ENCODE measurements around the gene FARP2.

DNA sequence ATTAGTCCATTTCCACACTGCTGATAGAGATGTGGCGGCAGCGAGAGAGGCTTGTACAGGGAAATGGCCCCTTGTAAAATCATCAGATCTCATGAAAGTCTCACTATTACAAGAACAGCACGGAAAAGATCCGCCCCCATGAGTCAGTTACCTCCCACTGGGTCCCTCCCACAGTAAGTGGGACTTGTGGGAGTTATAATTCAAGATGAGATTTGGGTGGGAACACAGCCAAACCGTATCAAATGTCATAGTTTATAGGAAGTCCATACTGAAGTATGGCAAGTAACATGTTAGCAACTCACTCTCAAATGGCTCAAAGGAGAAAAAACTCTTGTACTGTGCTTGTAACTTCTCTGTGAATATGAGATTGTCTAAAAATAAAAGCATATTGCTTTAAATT, 56.1 kb downstream of the FARP2 start:
- TF ChIP-seq, protein P1, sequence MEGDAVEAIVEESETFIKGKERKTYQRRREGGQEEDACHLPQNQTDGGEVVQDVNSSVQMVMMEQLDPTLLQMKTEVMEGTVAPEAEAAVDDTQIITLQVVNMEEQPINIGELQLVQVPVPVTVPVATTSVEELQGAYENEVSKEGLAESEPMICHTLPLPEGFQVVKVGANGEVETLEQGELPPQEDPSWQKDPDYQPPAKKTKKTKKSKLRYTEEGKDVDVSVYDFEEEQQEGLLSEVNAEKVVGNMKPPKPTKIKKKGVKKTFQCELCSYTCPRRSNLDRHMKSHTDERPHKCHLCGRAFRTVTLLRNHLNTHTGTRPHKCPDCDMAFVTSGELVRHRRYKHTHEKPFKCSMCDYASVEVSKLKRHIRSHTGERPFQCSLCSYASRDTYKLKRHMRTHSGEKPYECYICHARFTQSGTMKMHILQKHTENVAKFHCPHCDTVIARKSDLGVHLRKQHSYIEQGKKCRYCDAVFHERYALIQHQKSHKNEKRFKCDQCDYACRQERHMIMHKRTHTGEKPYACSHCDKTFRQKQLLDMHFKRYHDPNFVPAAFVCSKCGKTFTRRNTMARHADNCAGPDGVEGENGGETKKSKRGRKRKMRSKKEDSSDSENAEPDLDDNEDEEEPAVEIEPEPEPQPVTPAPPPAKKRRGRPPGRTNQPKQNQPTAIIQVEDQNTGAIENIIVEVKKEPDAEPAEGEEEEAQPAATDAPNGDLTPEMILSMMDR (conservative IDR thresholded peaks at IDR 0.05), result no peak
- TF ChIP-seq EZH2 (IDR thresholded peaks at IDR 0.05; ENCODE audit: low read depth), result no peak

Measured in PC-9 (cell line).